ENCODE results near the gene CLDN22. TPM values are rescaled to one million over a fixed set of nuclear protein-coding genes. Genes with fewer than 3 reads are reported as not detected.

Gene CLDN22
- total and polyA plus RNA-seq, 10 of the 15 experiments (the other 5 are each of a cell fraction or from before 2014, with no cell fraction given): not detected

DNA sequence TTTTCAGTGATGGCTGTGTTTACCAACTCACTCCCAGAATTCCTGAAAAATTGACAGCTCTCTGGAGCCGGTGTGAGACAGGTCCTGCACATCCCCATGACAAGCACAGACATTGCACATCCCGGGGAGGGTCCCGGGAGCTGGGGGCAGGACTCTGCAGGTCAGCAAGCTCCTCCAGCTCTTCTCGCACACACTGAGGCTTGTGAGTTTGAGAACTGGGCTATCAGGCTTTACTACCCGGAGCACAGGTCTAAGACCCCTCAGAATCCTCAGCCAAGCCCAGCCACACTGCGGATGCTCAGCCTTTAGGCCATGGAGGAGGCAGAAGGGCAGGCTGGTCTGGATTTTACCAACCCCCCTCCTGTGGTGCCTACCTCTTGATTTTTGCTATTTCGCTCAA lies 7.8 kb upstream of the CLDN22 start:
- CTCF ChIA-PET: no interaction called here
- Histone ChIP-seq H3K9me3 (replicated peaks; ENCODE audit: control insufficient read depth, insufficient read depth, low read length) (no peaks in the 10 kb centered on the region; the same call in 2 of the 3 replicates), H3K27me3 (replicated peaks in 1 of 2; ENCODE audit: control insufficient read depth in 2 of 2, insufficient read depth in 2 of 2, low read length in 1 of 2) (no peaks in the 10 kb centered on the region; a peak in 1 of 4 replicates), H4K20me1 (ENCODE audit: control insufficient read depth, insufficient read depth) (no peaks in the 10 kb centered on the region), H3K4me2 (ENCODE audit: control insufficient read depth, insufficient read depth) (no peak overlapping the region), H3K4me3 (no peak overlapping the region), H3K4me1 (ENCODE audit: control insufficient read depth, insufficient read depth, low read length) (no peaks in the 10 kb centered on the region), H2AFZ (ENCODE audit: control insufficient read depth, low read depth, low read length) (no peak overlapping the region), H3K79me2 (ENCODE audit: control insufficient read depth, insufficient read depth, low read length) (no peaks in the 10 kb centered on the region), H3K9ac (ENCODE audit: control insufficient read depth, insufficient read depth, low read length) (no peak overlapping the region), H3K27ac (ENCODE audit: control insufficient read depth, insufficient read depth) (no peak overlapping the region), H3K36me3 (ENCODE audit: control insufficient read depth in 2 of 2, insufficient read depth in 2 of 2, low read length in 1 of 2) (no peaks in the 10 kb centered on the region)
- POLR2A ChIA-PET: no interaction called here
- FAIRE-seq: no peak
- BruUV-seq (replicated peaks): no TSS peak
- in situ Hi-C loops (cut with MboI) (no loop called here), intact Hi-C loops (cut with micrococcal nuclease; ENCODE audit: unreplicated experiment) (no loop called here)
- no peak for ATAC-seq
- RAD21 ChIA-PET (ENCODE audit: unreplicated experiment): no interaction called here
- 36% methylated on average over 7 of the region's 7 CpGs for WGBS (ENCODE audit: insufficient coverage, insufficient replicate concordance, low lambda C conversion rate, missing lambda C conversion rate)
- no peak for DNase-seq (ENCODE audit: low read depth, low spot score)
- TF ChIP-seq SREBF2 (IDR thresholded peaks at IDR 0.05; ENCODE audit: low read length) (no peak), BMI1 (IDR thresholded peaks at IDR 0.05; ENCODE audit: borderline replicate concordance) (no peak), E2F8 (IDR thresholded peaks at IDR 0.05; ENCODE audit: low read depth, partially characterized antibody) (no peak), ASH2L (IDR thresholded peaks at IDR 0.05; ENCODE audit: borderline replicate concordance, low read depth) (no peak), TCF12 (IDR thresholded peaks at IDR 0.05; ENCODE audit: low read depth, low read length) (no peak), IRF4 (IDR thresholded peaks at IDR 0.05; ENCODE audit: low read depth, low read length) (no peak), LARP7 (IDR thresholded peaks at IDR 0.05) (no peak), ZZZ3 (IDR thresholded peaks at IDR 0.05; ENCODE audit: control insufficient read depth, insufficient read length, low read depth) (no peak), ZNF384 (IDR thresholded peaks at IDR 0.05; ENCODE audit: borderline replicate concordance, low read depth, low read length) (no peak), MEF2B (IDR thresholded peaks at IDR 0.05; ENCODE audit: partially characterized antibody, poor library complexity, severe bottlenecking) (no peak), EZH2 (IDR thresholded peaks at IDR 0.05; ENCODE audit: borderline replicate concordance, control insufficient read depth, low read depth, low read length) (no peak), SUZ12 (IDR thresholded peaks at IDR 0.05; ENCODE audit: unreplicated experiment) (no peak)
- TF ChIP-seq, protein P1, sequence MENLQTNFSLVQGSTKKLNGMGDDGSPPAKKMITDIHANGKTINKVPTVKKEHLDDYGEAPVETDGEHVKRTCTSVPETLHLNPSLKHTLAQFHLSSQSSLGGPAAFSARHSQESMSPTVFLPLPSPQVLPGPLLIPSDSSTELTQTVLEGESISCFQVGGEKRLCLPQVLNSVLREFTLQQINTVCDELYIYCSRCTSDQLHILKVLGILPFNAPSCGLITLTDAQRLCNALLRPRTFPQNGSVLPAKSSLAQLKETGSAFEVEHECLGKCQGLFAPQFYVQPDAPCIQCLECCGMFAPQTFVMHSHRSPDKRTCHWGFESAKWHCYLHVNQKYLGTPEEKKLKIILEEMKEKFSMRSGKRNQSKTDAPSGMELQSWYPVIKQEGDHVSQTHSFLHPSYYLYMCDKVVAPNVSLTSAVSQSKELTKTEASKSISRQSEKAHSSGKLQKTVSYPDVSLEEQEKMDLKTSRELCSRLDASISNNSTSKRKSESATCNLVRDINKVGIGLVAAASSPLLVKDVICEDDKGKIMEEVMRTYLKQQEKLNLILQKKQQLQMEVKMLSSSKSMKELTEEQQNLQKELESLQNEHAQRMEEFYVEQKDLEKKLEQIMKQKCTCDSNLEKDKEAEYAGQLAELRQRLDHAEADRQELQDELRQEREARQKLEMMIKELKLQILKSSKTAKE (IDR thresholded peaks at IDR 0.05; ENCODE audit: low read depth, poor library complexity, severe bottlenecking): no peak
- TF ChIP-seq, protein P2, sequence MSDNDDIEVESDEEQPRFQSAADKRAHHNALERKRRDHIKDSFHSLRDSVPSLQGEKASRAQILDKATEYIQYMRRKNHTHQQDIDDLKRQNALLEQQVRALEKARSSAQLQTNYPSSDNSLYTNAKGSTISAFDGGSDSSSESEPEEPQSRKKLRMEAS (IDR thresholded peaks at IDR 0.05; ENCODE audit: low read depth, low read length): no peak
- SMC1A ChIA-PET (ENCODE audit: uncharacterized antibody, unreplicated experiment): no interaction called here

All from GM12878 (cell line).